LNCaP clone FGC (cell line): ENCODE data around the gene ZNF385D.
"Not testable (repeated sequence)": the region's sequence is repeated elsewhere in the genome, so short reads cannot be mapped to it uniquely, and the experiment has no call there.

Source experiments
- DNase-seq: peaks from one replicate; pipeline ENCODE4 v3.0.0-alpha.2; 2011; ENCODE audit warnings: low read depth
- H3K4me3 ChIP-seq: 2 replicates; pipeline ENCODE4 v1.5.1; 2011; ENCODE audit warnings: mild to moderate bottlenecking, low read depth, low read length, control low read depth
- CTCF ChIP-seq: IDR thresholded peaks from 2 replicates; pipeline ENCODE4 v1.5.1; 2012; ENCODE audit warnings: mild to moderate bottlenecking; ENCODE audit not compliant: control insufficient read depth, insufficient read depth; ENCODE audit errors: extremely low read depth

ZNF385D gene

GRCh38 chr3:21487520-21487919 lies 263.5 kb downstream of the ZNF385D start:
- no peak for DNase-seq
- no peak for TF ChIP-seq CTCF
- no peak overlapping the region for H3K4me3 ChIP-seq

GRCh38 chr3:21486024-21486935 lies 264.7 kb downstream of the ZNF385D start:
- not testable (repeated sequence) for DNase-seq, H3K4me3 ChIP-seq

GRCh38 chr3:21484828-21485144 lies 266.2 kb downstream of the ZNF385D start:
- H3K4me3 ChIP-seq, result no peak overlapping the region
- DNase-seq, result no peak
- no peak for TF ChIP-seq CTCF

GRCh38 chr3:21484057-21484827 lies 266.8 kb downstream of the ZNF385D start:
- DNase-seq, result peak; percentile 41
- no peak overlapping the region for H3K4me3 ChIP-seq
- TF ChIP-seq CTCF, result peak; percentile 86

- no peak for TF ChIP-seq CTCF
- no peak for DNase-seq
- H3K4me3 ChIP-seq, result no peak overlapping the region
These were observed 269.0 kb downstream of the ZNF385D start for GRCh38 chr3:21481991-21482390.

- DNase-seq, result no peak
- TF ChIP-seq CTCF, result no peak
- no peak overlapping the region for H3K4me3 ChIP-seq
These were observed 273.3 kb downstream of the ZNF385D start for GRCh38 chr3:21477541-21478288.

- no peak for DNase-seq
- no peak overlapping the region for H3K4me3 ChIP-seq
- TF ChIP-seq CTCF, result no peak
These were observed 284.5 kb downstream of the ZNF385D start for GRCh38 chr3:21466476-21466875.
